Upper lobe of right lung (tissue), 1 donor: ENCODE results near the gene OMA1. TPM values are rescaled to one million over a fixed set of nuclear protein-coding genes. Genes with fewer than 3 reads are reported as not detected.
A peak's percentile ranks its signal among the peaks of the same experiment; 100 is the strongest.

Source experiments
- ATAC-seq: fragments of 200-7000 bp; cut with Tn5 transposase; one replicate; pipeline ENCODE4 v1.9.1; 2020; ENCODE audit warnings: mild to moderate bottlenecking, moderate library complexity
- DNase-seq: peaks from one replicate; pipeline ENCODE4 v3.0.0-alpha.2; 2020
- H3K27ac ChIP-seq: fragments of 200-600 bp; one replicate; pipeline ENCODE4 v1.8.0; 2022
- H3K27me3 ChIP-seq: fragments of 200-600 bp; one replicate; pipeline ENCODE4 v1.8.0; 2022; ENCODE audit warnings: mild to moderate bottlenecking
- H3K36me3 ChIP-seq: fragments of 200-600 bp; one replicate; pipeline ENCODE4 v1.8.0; 2022
- H3K4me1 ChIP-seq: fragments of 200-600 bp; one replicate; pipeline ENCODE4 v1.8.0; 2022
- H3K4me3 ChIP-seq: fragments of 200-600 bp; one replicate; pipeline ENCODE4 v1.8.0; 2022; ENCODE audit warnings: mild to moderate bottlenecking
- H3K9me3 ChIP-seq: fragments of 200-600 bp; one replicate; pipeline ENCODE4 v1.8.0; 2022
- CTCF ChIP-seq: fragments of 200-600 bp; IDR thresholded peaks from one replicate; pipeline ENCODE4 v1.8.0; 2022; ENCODE audit warnings: antibody characterized with exemption
- intact Hi-C: fragments of 100-400 bp; cut with DNase I; formaldehyde crosslinking; loops from one replicate; pipeline ENCODE4 v1.11.0; 2022
- total RNA-seq: library from RNA; stranded (reverse); fragmentation: NEBNext Ultra II Directional; extraction: Animal tissue kit (Norgen Biotek cat#: 25700); gene quantifications from one replicate; pipeline ENCODE4 v1.2.1, GENCODE V29; 2021
- donor health status: DM: no; HTN: yes; CAD: no; lungs with severe emphysema.

Gene OMA1
- total RNA-seq, 1 donor from 2014 or later, result 31.3 TPM

GRCh38 chr1:58529284-58529683, 17.2 kb downstream of the OMA1 start:
- no peaks in the 10 kb centered on the region for H3K9me3 ChIP-seq
- no peaks in the 10 kb centered on the region for H3K27me3 ChIP-seq
- no peak for TF ChIP-seq CTCF
- H3K36me3 ChIP-seq, result peaks cover 10% of the 10 kb centered on the region
- intact Hi-C loops, result no loop called here
- H3K4me3 ChIP-seq, result no peak overlapping the region
- DNase-seq (no peak), ATAC-seq (no peak)
- H3K4me1 ChIP-seq, result no peaks in the 10 kb centered on the region
- H3K27ac ChIP-seq, result no peak overlapping the region

- no peak for TF ChIP-seq CTCF
- intact Hi-C loops, result no loop called here
- no peak for DNase-seq
- no peaks in the 10 kb centered on the region for H3K9me3 ChIP-seq
- no peak overlapping the region for H3K4me3 ChIP-seq
- no peak overlapping the region for H3K27ac ChIP-seq
- H3K27me3 ChIP-seq, result no peaks in the 10 kb centered on the region
- H3K4me1 ChIP-seq, result no peaks in the 10 kb centered on the region
- ATAC-seq, result no peak
- peaks cover 10% of the 10 kb centered on the region for H3K36me3 ChIP-seq
Measured at GRCh38 chr1:58528518-58528917, 18.0 kb downstream of the OMA1 start.

- H3K27ac ChIP-seq, result no peak overlapping the region
- intact Hi-C loops, result no loop called here
- no peaks in the 10 kb centered on the region for H3K9me3 ChIP-seq
- no peaks in the 10 kb centered on the region for H3K27me3 ChIP-seq
- ATAC-seq (no peak), DNase-seq (no peak)
- no peaks in the 10 kb centered on the region for H3K4me1 ChIP-seq
- no peak for TF ChIP-seq CTCF
- H3K36me3 ChIP-seq, result no peaks in the 10 kb centered on the region
- H3K4me3 ChIP-seq, result no peak overlapping the region
Measured at GRCh38 chr1:58524353-58524945, 22.1 kb downstream of the OMA1 start.

GRCh38 chr1:58515794-58516401, 30.6 kb downstream of the OMA1 start:
- Histone ChIP-seq H3K9me3 (peaks cover 3% of the 10 kb centered on the region), H3K27ac (no peak overlapping the region), H3K4me1 (no peaks in the 10 kb centered on the region), H3K4me3 (no peak overlapping the region), H3K27me3 (no peaks in the 10 kb centered on the region), H3K36me3 (peaks cover 7% of the 10 kb centered on the region)
- TF ChIP-seq CTCF, result peak; percentile 77
- DNase-seq (no peak), ATAC-seq (peak; percentile 92)
- intact Hi-C loops, result loop anchor here (10.0 kb wide), 1 partner anchor 139 kb away; no protein-coding TSS in a partner anchor

- no peak overlapping the region for H3K27ac ChIP-seq
- H3K4me3 ChIP-seq, result no peak overlapping the region
- ATAC-seq (no peak), DNase-seq (no peak)
- H3K9me3 ChIP-seq, result peaks cover 6% of the 10 kb centered on the region
- TF ChIP-seq CTCF, result no peak
- H3K36me3 ChIP-seq, result peaks cover 7% of the 10 kb centered on the region
- intact Hi-C loops, result loop anchor here (10.0 kb wide), 1 partner anchor 141 kb away; no protein-coding TSS in a partner anchor
- H3K4me1 ChIP-seq, result no peaks in the 10 kb centered on the region
- no peaks in the 10 kb centered on the region for H3K27me3 ChIP-seq
Measured at GRCh38 chr1:58513956-58514355, 32.6 kb downstream of the OMA1 start.
